Esophagus squamous epithelium (tissue), 4 donors: ENCODE measurements around the gene MT1M.

Experiments
- POLR2A ChIP-seq, 4 donors: fragments of 450-650 bp; IDR thresholded peaks; one replicate each; pipeline ENCODE4 v1.6.1; 2017; ENCODE audit warnings: antibody characterized with exemption in 4 of 4, mild to moderate bottlenecking in 4 of 4, moderate library complexity in 3 of 4
- TF ChIP-seq, protein P1 (sequence below), 6 experiments: fragments of 450-650 bp in 4 of 6; fragments of 200-600 bp in 2 of 6; sonication (generic) in 2 of 6; IDR thresholded peaks; one replicate each; pipeline ENCODE4 v1.5.1; 2016 to 2019; ENCODE audit warnings: antibody characterized with exemption in 6 of 6, mild to moderate bottlenecking in 4 of 6, moderate library complexity in 4 of 6

DNA sequence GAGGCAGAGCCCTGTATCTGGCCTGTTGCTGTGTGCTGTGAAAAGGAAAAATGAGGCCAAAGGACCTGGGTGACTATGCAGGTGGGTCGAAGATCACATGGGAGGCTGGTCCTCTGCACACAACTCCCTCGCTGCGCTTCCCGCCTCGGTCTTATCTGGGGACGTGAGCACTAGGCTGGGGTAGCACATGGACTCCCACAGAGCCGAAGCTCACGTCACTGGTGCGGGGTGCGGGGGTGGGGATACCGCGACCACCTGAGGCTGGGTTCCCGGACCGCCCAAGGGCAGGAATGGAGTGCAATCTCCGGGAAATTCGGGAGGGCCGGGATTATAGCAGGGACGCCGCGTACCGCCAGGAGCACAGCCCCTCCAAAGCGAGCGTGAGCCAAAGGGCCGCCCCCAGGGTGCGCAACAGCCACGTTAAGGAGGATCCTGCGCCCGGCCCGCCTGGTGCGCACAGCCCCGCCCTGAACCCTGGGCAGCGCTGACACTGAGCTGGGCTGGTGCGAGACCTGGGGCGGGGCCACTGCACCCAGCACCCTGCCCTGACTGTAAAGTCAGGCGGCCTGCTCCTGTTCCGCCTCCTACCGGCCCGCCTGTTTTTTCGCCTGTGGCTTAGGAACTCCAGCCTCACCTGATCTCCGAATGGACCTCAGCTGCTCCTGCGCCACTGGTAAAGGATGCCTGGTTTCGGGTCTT is 10.8 kb downstream of the MT1M start:
- TF ChIP-seq, protein P1, sequence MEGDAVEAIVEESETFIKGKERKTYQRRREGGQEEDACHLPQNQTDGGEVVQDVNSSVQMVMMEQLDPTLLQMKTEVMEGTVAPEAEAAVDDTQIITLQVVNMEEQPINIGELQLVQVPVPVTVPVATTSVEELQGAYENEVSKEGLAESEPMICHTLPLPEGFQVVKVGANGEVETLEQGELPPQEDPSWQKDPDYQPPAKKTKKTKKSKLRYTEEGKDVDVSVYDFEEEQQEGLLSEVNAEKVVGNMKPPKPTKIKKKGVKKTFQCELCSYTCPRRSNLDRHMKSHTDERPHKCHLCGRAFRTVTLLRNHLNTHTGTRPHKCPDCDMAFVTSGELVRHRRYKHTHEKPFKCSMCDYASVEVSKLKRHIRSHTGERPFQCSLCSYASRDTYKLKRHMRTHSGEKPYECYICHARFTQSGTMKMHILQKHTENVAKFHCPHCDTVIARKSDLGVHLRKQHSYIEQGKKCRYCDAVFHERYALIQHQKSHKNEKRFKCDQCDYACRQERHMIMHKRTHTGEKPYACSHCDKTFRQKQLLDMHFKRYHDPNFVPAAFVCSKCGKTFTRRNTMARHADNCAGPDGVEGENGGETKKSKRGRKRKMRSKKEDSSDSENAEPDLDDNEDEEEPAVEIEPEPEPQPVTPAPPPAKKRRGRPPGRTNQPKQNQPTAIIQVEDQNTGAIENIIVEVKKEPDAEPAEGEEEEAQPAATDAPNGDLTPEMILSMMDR (IDR thresholded peaks at IDR 0.05): peak; percentile 30 to 56 (median 50)
- TF ChIP-seq POLR2A (IDR thresholded peaks at IDR 0.05): no peak
